ENCODE measurements around the gene GCHFR.

DNA sequence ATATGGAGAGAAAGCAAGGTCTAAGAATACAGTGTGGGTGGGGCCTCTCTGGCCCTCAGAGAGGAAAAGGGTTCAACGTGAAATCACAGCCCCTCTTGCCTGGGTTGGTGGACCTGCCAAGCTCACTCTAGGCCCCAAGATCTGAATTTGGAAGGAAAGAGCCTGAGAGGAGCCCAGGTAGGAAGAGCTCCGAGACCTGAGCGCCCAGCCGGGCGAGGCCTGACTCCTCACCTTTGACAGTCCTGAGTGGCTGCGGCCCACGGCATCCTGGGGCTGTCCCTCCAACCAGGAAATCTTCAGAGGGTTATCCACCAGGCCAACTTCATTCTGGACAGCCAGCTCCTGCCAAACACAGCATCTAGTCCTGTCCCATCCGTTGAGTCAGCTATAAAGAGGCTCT lies 9.6 kb downstream of the GCHFR start:
- TF ChIP-seq, protein P1, sequence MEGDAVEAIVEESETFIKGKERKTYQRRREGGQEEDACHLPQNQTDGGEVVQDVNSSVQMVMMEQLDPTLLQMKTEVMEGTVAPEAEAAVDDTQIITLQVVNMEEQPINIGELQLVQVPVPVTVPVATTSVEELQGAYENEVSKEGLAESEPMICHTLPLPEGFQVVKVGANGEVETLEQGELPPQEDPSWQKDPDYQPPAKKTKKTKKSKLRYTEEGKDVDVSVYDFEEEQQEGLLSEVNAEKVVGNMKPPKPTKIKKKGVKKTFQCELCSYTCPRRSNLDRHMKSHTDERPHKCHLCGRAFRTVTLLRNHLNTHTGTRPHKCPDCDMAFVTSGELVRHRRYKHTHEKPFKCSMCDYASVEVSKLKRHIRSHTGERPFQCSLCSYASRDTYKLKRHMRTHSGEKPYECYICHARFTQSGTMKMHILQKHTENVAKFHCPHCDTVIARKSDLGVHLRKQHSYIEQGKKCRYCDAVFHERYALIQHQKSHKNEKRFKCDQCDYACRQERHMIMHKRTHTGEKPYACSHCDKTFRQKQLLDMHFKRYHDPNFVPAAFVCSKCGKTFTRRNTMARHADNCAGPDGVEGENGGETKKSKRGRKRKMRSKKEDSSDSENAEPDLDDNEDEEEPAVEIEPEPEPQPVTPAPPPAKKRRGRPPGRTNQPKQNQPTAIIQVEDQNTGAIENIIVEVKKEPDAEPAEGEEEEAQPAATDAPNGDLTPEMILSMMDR (IDR thresholded peaks at IDR 0.05; ENCODE audit: low read length): no peak
- TF ChIP-seq EZH2 (IDR thresholded peaks at IDR 0.05; ENCODE audit: borderline replicate concordance, low read length): no peak

Measured in OCI-LY1 (cell line).